ENCODE data around the gene UQCC3.
A peak's percentile ranks its signal among the peaks of the same experiment; 100 is the strongest.
"Not testable (repeated sequence)": the region's sequence is repeated elsewhere in the genome, so short reads cannot be mapped to it uniquely, and the experiment has no call there.

Gene UQCC3

GRCh38 chr11:62702246-62702645 lies 30.8 kb downstream of the UQCC3 start:
- DNase-seq (ENCODE audit: low read depth, low spot score) = no peak

DNA sequence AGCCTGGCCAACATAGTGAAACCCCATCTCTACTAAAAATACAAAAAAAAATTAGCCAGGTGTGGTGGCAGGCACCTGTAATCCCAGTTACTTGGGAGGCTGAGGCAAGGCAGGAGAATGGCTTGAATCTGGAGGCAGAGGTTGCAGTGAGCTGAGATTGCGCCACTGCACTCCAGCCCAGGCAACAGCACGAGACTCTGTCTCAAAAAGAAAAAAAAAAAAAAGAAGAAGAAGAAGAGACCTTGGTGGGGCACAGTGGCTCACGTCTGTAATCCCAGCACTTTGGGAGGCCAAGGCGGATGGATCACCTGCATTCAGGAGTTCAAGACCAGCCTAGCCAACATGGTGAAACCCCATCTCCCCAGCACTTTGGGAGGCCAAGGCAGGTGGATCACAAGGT lies 32.4 kb downstream of the UQCC3 start:
- DNase-seq (ENCODE audit: low read depth, low spot score) = not testable (repeated sequence)

DNA sequence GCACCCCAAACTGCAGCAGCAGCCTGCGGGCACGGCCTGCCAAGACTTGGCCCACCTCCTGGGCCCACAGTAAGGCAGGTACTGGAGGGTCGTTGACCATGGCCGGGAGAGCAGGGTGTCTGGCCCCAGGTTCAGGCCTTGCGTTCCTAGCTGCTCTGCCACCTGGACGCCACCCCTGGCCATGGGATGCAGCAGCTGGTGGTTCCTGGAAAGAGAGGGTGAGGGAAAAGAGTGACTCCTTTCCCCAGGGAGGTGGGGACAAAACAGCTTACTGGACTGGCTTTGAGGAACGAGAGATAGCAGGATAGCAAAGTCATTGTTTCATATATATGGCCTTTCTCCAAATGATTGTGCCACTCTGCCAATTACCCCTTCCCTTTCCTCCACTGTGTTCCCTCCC lies 33.9 kb downstream of the UQCC3 start:
- no peak for DNase-seq (ENCODE audit: low read depth, low spot score)

GRCh38 chr11:62705880-62706849 lies 34.7 kb downstream of the UQCC3 start:
- DNase-seq (ENCODE audit: low read depth, low spot score) = peak; percentile 73

GRCh38 chr11:62706850-62707247 lies 35.4 kb downstream of the UQCC3 start:
- no peak for DNase-seq (ENCODE audit: low read depth, low spot score)

- DNase-seq (ENCODE audit: low read depth, low spot score) = no peak
Observed at GRCh38 chr11:62707277-62707861, 35.9 kb downstream of the UQCC3 start, which contains the start of the genes BSCL2 and GNG3. TSS of gene BSCL2 (minus strand) at chr11:62707424. CDS start at chr11:62707195, 229 bp downstream. TSS of gene GNG3 (plus strand) at chr11:62707676. CDS start at chr11:62708296, 620 bp downstream.

DNA sequence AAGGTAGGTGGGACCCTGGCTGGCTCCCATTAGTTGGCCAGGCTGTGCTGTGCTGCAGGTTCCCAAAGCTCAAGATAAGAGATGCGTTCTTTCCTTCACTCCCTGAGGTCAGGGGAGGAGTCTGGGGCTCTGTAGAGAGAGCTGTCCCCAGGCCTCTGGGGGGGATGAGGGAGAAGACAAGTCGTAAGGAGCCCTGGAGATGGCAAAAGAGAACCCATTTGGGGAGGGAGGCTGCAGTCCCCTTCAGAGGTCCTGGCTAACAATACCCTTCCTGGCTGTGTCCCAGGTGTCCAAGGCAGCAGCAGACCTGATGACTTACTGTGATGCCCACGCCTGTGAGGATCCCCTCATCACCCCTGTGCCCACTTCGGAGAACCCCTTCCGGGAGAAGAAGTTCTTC lies 36.9 kb downstream of the UQCC3 start:
- no peak for DNase-seq (ENCODE audit: low read depth, low spot score)

DNA sequence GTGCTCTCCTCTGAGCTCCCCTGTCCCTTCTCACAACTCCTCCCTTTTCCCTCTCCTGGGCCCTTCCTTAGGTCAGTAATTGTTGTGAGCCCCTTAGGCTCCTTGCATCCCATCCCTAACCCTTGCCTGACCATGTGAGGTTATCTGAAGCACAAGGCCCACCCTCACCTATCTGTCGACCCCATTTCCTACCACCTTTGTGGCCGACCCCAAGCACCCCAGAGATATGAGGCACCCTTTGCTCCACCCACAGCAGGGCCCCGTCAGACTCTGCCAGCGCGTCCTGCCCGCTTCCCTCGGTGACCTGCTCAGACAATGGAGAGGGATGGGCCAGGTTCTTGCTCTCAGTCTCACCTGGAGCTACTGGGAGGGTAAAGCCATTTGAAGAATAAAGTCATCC lies 37.3 kb downstream of the UQCC3 start:
- no peak for DNase-seq (ENCODE audit: low read depth, low spot score)

- peak; percentile 96 for DNase-seq (ENCODE audit: low read depth, low spot score)
Observed at GRCh38 chr11:62709247-62710000, 38.0 kb downstream of the UQCC3 start.

DNA sequence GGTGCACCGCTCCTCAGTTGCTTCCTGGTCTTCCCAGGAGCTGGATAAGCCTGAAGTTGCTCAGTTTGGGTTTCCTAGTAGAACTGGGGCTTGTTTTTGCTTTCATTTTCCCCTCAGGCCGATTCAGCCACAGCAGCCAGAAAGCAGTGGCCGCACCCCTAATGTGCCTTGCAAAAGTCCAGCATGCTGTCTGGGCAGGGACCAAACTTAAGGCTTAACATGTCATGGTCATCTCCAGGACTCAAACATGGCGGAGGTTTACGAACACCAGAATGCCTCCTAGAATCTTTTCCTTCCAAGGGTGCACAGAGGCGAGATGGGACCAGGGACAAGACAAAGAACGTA lies 38.5 kb downstream of the UQCC3 start:
- no peak for DNase-seq (ENCODE audit: low read depth, low spot score)

GRCh38 chr11:62712276-62712812 lies 40.9 kb downstream of the UQCC3 start:
- DNase-seq (ENCODE audit: low read depth, low spot score) = no peak

DNA sequence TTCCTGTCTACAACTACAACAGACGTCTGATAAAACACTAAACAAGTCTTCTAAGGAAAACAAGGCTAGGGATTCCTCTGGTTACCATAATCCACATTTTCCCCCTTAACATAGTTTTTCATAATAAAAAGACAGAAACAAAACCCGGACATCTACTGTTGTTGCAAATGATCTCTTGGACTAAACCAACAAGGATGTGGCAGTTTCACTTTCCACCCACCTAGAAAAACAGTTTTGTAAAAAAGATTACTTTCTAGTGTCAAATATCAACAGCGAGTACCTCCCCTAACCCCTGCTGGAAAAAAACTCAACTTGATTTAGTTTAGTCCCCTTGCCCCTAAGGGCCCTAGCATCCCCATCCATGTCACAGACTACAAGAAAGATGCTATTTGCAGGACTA lies 41.4 kb downstream of the UQCC3 start:
- DNase-seq (ENCODE audit: low read depth, low spot score) = no peak

GRCh38 chr11:62713343-62713742 lies 41.9 kb downstream of the UQCC3 start:
- no peak for DNase-seq (ENCODE audit: low read depth, low spot score)

DNA sequence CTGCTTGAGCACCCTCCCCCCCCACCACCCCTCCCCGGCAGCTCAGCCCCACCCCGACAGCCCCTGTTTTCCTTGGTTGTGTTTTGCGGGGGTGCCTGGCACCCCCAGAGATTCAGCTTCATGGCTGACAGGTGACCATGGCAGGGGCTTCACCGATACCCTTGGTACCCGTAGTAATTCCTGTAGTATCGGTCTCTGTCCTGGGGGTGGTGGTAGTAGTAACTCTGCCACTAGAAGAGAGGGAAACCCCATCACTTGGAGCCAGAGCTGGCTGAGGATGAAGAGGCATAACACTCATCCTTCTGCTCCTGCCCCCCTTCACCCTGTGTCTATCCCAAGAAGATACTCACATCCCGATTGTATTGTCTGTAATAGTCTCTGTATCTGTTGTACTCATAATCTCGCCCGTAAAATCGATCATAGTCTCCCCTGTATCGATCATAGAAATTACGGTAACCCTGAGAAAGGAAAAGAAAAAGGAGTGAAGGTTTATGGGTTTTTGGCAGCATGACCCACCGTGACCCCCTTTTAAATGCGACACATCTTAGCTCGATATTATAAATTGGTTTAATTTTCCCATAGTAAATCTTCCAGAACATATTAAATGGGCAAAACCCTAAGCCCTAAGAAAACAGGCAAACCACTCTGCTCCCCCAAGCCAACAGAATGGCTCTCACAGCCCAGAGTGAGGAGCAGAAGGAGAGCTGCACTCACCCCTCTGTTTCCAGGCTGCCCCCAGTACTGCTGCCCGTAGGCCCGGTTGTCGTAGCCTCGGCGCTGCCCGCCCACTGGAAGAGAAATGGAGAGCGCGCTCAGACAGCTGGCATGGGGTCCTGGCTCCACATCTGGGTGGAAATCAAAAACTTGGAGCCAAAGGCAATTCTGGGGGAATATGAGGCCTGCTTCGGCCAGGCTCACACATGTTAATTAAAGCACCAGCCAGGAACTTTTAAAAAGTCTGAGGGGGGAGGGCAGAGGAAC lies 44.0 kb downstream of the UQCC3 start:
- no peak for DNase-seq (ENCODE audit: low read depth, low spot score)

DNA sequence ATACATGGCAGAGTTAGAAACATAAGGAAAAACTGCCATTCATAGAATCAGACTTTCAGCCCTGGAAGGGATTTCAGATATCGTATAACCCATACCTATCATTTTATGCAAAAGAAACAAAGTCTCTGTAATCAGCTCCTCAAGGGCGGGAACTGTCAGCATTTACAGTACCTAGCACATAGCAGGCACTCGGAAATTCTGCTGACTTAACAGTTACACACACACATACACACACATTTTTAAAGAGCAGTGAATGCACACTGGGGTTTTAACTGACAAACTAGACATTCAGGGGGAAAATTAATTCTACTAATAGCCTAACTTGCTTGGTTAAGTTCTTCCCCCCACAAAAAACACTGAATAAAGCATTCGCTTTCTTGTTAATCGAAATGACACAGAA lies 44.7 kb downstream of the UQCC3 start:
- no peak for DNase-seq (ENCODE audit: low read depth, low spot score)

- DNase-seq (ENCODE audit: low read depth, low spot score) = no peak
Observed at GRCh38 chr11:62716816-62717215, 45.3 kb downstream of the UQCC3 start.

DNA sequence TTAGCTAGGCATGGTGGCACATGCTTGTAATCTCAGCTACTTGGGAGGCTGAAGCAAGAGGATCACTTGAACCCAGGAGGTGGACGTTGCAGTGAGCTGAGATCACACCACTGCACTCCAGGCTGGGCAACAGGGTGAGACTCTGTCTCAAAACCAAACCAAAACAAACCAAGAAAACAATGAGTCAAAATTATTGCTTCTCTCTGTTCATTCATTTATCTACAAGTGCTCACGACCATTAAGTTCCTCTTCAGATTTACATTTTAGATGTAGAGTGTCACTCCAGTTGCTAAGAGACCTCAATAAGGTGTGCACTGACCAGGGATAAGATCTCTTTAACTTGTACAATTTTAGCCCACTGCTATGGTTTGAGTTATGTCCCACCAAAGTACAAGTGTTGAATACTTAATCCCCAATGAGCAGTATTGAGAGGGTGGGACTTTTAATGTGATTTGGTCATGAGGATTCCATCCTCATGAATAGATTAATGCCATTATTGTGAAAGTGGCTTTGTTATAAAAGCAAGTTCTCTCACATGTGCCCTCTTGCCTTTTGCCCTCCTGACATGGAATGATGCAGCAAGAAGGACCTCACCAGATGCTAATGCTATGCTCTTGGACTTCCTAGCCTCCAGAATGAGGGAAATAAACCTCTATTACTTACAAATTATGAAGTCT lies 48.0 kb downstream of the UQCC3 start:
- DNase-seq (ENCODE audit: low read depth, low spot score) = no peak

DNA sequence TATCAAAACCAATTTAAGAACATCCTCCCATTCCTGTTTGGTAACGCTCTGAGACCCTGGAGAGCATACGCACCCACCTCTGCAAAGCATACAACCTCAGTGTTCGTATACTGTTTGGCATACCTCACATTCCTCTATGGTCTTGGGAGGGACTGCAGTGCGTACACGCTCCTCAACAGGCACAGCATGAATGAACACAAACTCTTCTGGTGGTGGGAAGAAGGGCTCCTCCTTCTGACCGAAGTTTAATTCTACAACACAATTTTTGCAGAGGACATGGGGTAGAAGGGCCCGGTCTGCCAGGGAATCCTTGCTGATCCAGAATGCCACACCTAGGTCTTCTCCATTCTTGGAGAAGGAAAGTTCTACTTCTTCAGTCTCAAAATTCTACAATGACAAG lies 50.5 kb downstream of the UQCC3 start:
- DNase-seq (ENCODE audit: low read depth, low spot score) = no peak
